Panc1 (cell line): ENCODE data around the gene SPAG4. TPM values are rescaled to one million over a fixed set of nuclear protein-coding genes. Genes with fewer than 3 reads are reported as not detected.

Source experiments
- ATAC-seq: fragments of 200-7000 bp; cut with Tn5 transposase; 2 replicates; pipeline ENCODE4 v1.9.1; 2020; ENCODE audit warnings: mild to moderate bottlenecking, moderate library complexity
- BruUV-seq: library from RNA; stranded (reverse); fragments of 400-500 nt; replicated peaks from 2 replicates; lab custom pipeline; 2021; lab: Mats Ljungman, UMichigan
- CTCF ChIA-PET: fragments of 300-600 bp; sonication (Branson Sonifier 250); formaldehyde crosslinking; loops from one replicate; lab custom pipeline; 2022; ENCODE audit warnings: antibody characterized with exemption; lab: Charles Lee
- POLR2A ChIA-PET: fragments of 300-600 bp; sonication (Branson Sonifier 250); formaldehyde crosslinking; loops from one replicate; lab custom pipeline; 2022; ENCODE audit warnings: antibody characterized with exemption; lab: Charles Lee
- DNase-seq: peaks from one replicate; pipeline ENCODE4 v3.0.0-alpha.2; 2010; ENCODE audit warnings: low read depth, low spot score
- H3K27ac ChIP-seq: 2 replicates; pipeline ENCODE4 v1.5.1; 2011; ENCODE audit warnings: mild to moderate bottlenecking, low read length, inconsistent platforms
- H3K27me3 ChIP-seq: fragments of 200-500 bp; sonication (Bioruptor generic); 2 replicates; pipeline ENCODE4 v1.6.0; 2014; ENCODE audit warnings: low read length, inconsistent platforms; ENCODE audit not compliant: control insufficient read depth, insufficient read depth
- H3K36me3 ChIP-seq: fragments of 200-500 bp; sonication (Bioruptor generic); 2 replicates; pipeline ENCODE4 v1.5.1; 2014; ENCODE audit warnings: inconsistent platforms, mild to moderate bottlenecking, low read length, moderate library complexity; ENCODE audit not compliant: control insufficient read depth, insufficient read depth
- H3K4me1 ChIP-seq: 2 replicates; pipeline ENCODE4 v1.5.1; 2011; ENCODE audit warnings: inconsistent platforms, mild to moderate bottlenecking, low read length, moderate library complexity; ENCODE audit not compliant: control insufficient read depth, insufficient read depth
- H3K4me3 ChIP-seq, 2 experiments: 2 replicates each; pipeline ENCODE4 v1.5.1; 2011 to 2012; ENCODE audit warnings: low read depth in 2 of 2, low read length in 2 of 2, mild to moderate bottlenecking in 2 of 2, inconsistent platforms in 1 of 2, moderate library complexity in 1 of 2
- H3K9me3 ChIP-seq: fragments of 200-500 bp; sonication (Bioruptor generic); 2 replicates; pipeline ENCODE4 v1.5.1; 2014; ENCODE audit warnings: low read depth, mild to moderate bottlenecking, inconsistent platforms, low read length, moderate library complexity; ENCODE audit not compliant: control insufficient read depth, insufficient read depth
- CTCF ChIP-seq: fragments of 450-650 bp; IDR thresholded peaks from 2 replicates; pipeline ENCODE4 v1.5.1; 2017; ENCODE audit warnings: mild to moderate bottlenecking
- POLR2AphosphoS5 ChIP-seq: IDR thresholded peaks from 2 replicates; pipeline ENCODE4 v1.6.1; 2012; ENCODE audit warnings: mild to moderate bottlenecking, low read depth, low read length, moderate library complexity
- REST ChIP-seq, 2 experiments: IDR thresholded peaks; 2 replicates each; pipeline ENCODE4 v1.6.1; 2011 to 2012; ENCODE audit warnings: low read depth in 2 of 2, control low read depth in 1 of 2, low read length in 1 of 2, mild to moderate bottlenecking in 1 of 2, moderate library complexity in 1 of 2; ENCODE audit not compliant: insufficient read depth in 1 of 2
- SIN3A ChIP-seq: IDR thresholded peaks from 2 replicates; pipeline ENCODE4 v1.6.1; 2012; ENCODE audit warnings: low read depth, mild to moderate bottlenecking, low read length, moderate library complexity, borderline replicate concordance; ENCODE audit not compliant: insufficient read depth
- TCF7L2 ChIP-seq: IDR thresholded peaks from 2 replicates; pipeline ENCODE4 v1.6.1; 2011; ENCODE audit warnings: mild to moderate bottlenecking, low read depth, low read length, inconsistent platforms
- in situ Hi-C: cut with HindIII; loops from 2 replicates; pipeline ENCODE4 v1.10.0; 2016; ENCODE audit warnings: low sequenced_read_pairs, low pct_unique_long_range_greater_than_20kb
- intact Hi-C: fragments of 100-400 bp; cut with micrococcal nuclease; formaldehyde crosslinking; loops from one replicate; pipeline ENCODE4 v1.10.0; 2022; ENCODE audit not compliant: unreplicated experiment
- total RNA-seq: library from RNA; stranded (reverse); gene quantifications from one replicate; pipeline ENCODE4 v1.2.1, GENCODE V29; 2021; ENCODE audit not compliant: unreplicated experiment

SPAG4 gene
- total RNA-seq, 1 experiment from 2014 or later = 17.6 TPM

- BruUV-seq = no TSS peak
- no peak for DNase-seq
- H3K4me3 ChIP-seq = no peak overlapping the region
- H3K27me3 ChIP-seq = no peaks in the 10 kb centered on the region
- TF ChIP-seq TCF7L2 (no peak), POLR2AphosphoS5 (no peak), CTCF (no peak), REST (IDR thresholded peaks at IDR 0.05; ENCODE audit: insufficient read depth in 1 of 2, low read depth in 2 of 2, low read length in 1 of 2) (no peak), SIN3A (no peak)
- POLR2A ChIA-PET = no interaction called here
- CTCF ChIA-PET = no interaction called here
- H3K9me3 ChIP-seq = no peaks in the 10 kb centered on the region
- H3K4me1 ChIP-seq = no peaks in the 10 kb centered on the region
- intact Hi-C loops (no loop called here), in situ Hi-C loops (no loop called here)
- no peak overlapping the region for H3K27ac ChIP-seq
- peaks cover 8% of the 10 kb centered on the region for H3K36me3 ChIP-seq
- ATAC-seq = no peak
These were observed 11.5 kb downstream of the SPAG4 start for GRCh38 chr20:35627121-35627520.

- in situ Hi-C loops = no loop called here
- Histone ChIP-seq H3K36me3 (peaks cover 8% of the 10 kb centered on the region), H3K27ac (no peak overlapping the region), H3K9me3 (no peaks in the 10 kb centered on the region), H3K27me3 (no peaks in the 10 kb centered on the region), H3K4me1 (no peaks in the 10 kb centered on the region), H3K4me3 (no peak overlapping the region)
- DNase-seq = no peak
- intact Hi-C loops = no loop called here
- ChIA-PET POLR2A (interaction anchor here (0.6 kb wide), 1 partner anchor 9 kb away, joined by 3 read pairs; no protein-coding TSS in a partner anchor), CTCF (no interaction called here)
- BruUV-seq = no TSS peak
- ATAC-seq = no peak
- TF ChIP-seq REST (IDR thresholded peaks at IDR 0.05; ENCODE audit: insufficient read depth in 1 of 2, low read depth in 2 of 2, low read length in 1 of 2) (no peak), POLR2AphosphoS5 (no peak), CTCF (no peak), TCF7L2 (no peak), SIN3A (no peak)
These were observed 14.0 kb downstream of the SPAG4 start for GRCh38 chr20:35629427-35630145.
